H4 (cell line): Measurements from ENCODE around the gene LRRC43. TPM values are rescaled to one million over a fixed set of nuclear protein-coding genes. Genes with fewer than 3 reads are reported as not detected.
"Not testable (repeated sequence)": the region's sequence is repeated elsewhere in the genome, so short reads cannot be mapped to it uniquely, and the experiment has no call there.

Experiments
- DNase-seq: peaks from one replicate; pipeline ENCODE4 v3.0.0-alpha.2; 2015; ENCODE audit warnings: low spot score
- total RNA-seq: library from RNA; depleted of rRNA; stranded (reverse); fragments of >200 nt; shearing (Covaris generic); gene quantifications from 2 replicates; pipeline ENCODE4 v1.2.3, GENCODE V29; 2014

Gene LRRC43
- total RNA-seq, 1 experiment from 2014 or later, result not detected

DNA sequence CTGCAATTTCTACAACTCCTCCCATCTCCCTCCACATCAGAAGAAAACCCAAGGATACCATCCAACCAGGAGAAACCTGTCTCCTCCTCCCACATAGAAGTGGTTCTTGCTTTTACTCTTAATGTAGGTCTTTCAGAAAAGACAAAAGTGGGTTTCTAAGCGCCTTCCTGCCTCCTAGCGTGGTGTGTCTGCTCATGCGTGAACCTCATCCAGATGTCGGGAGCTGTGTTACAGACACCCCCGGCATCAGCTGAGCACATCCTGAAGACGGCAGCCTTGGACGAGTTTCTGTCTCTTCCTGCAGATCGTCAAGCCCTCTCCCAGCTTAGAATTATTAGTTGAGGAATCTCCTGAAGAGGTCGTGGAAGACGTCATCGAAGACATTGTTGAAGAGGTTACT lies 9.5 kb downstream of the LRRC43 start:
- no peak for DNase-seq

DNA sequence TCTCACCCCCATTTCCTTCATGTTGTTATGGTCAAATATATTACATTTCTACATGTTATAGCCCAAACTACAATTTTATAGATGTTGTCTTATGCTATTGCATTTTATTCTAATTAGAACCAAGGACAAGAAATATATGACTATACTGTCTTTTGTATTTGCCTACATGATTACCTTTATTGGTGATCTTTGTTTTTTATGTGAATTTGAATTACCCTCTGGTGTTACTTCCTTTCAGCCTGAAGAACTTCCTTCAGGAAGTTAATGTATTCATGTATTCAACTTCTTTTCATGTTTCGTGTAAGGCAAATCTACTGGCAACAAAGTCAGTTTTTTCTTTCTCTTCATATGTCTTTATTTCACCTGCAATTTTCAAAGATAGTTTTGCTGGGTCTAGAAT lies 11.9 kb downstream of the LRRC43 start:
- no peak for DNase-seq

DNA sequence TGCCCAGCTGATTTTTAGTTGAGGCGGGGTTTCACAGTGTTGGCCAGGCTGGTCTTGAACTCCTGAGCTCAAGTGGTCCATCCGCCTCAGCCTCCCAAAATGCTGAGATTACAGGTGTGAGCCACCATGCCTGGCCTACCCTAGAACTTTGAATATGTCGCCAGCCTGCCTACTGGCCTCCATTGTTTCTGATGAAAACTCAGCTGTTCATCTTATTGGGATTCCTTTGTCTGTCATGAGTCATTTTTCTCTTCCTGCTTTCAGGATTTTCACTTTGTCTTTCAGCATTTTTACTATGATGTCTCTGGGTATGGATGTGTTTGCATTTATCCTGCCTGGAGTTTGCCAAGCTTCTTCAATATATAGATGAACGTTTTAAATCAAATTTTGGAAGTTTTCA lies 12.5 kb downstream of the LRRC43 start:
- no peak for DNase-seq

DNA sequence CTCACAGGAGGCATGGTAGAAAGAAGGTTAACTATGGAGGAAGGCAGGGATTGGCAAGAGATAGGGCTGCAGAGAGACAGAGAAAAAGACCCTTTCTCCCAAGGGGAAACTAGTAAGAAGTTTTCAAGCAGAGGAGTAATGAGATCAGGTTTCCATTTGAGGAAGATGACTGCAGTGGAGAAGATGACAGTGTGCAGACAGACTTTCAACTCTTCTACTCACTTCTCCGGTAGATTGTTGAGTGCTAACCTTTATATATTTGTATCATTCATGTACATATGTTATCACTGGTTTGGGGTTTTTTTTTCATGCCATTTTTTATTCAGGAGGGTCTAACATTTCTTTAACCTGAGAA lies 14.7 kb downstream of the LRRC43 start:
- no peak for DNase-seq

DNA sequence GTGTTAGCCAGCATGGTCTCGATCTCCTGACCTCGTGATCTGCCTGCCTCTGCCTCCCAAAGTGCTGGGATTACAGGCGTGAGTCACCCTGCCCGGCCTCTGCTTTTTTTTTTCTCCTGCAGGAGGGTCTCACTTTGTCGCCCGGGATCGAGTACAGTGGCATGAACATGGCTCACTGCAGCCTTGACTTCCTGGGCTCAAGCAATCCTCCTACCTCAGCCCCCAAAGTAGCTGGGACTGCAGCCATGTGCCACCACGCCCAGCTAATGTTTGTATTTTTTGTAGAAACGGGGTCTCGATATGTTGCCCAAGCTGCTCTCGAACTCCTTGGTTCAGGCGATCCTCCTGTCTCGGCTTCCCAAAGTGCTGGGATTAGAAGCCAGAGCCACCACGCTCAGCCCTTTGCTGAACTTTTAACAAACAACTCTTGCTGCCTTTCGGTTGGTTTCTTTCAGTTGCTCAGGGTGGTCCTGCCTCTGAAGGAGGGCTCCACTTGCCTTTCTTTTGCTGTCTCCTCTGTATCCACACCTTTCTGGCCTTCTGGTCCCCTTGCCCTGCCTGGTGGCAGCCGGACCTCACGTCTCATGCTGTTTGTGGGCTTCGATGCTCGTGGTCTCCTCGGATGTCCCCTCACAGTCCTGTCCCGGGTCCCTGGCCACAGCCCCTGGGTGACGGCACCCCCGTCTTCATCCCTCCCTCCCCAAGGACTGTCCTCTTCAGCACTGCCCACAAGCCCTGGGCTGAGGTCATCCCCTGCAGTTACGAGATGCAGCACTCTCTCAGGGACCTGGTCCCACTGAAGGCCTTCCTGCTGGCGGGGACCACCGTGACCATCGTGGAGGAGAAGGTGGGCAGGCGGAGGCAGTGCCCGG lies 16.8 kb downstream of the LRRC43 start:
- DNase-seq, result no peak

DNA sequence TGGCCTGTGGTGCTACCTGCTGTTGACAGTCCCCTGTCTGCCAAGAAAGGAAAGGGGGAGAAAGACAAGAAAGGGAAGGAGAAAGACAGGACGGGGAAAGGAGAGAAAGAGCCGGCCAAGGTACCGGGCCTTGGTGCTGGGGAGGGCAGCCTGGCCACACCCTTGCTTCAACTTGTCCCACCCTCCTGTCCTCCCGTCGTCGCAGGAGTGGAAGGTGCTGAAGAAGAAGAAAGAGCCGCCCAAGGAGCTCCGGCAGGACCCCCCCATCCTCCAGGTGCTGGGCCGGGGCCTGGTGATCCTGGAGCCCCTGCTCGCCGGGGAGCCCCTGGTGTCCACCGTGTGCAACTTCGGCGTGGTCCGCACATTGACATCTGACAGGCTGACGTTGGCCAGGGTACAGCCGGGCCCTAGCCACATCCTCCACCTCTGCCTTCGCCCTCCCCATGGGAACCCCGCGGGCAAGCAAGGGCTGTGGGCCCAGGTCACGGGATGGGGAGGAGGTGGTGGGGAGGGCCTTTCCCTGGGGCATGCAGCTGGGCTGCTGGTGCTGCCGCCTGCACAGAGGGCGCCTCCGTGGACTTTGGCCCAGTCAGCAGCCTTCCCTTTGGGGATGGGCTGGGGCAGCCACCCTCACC lies 17.7 kb downstream of the LRRC43 start:
- DNase-seq, result no peak

DNA sequence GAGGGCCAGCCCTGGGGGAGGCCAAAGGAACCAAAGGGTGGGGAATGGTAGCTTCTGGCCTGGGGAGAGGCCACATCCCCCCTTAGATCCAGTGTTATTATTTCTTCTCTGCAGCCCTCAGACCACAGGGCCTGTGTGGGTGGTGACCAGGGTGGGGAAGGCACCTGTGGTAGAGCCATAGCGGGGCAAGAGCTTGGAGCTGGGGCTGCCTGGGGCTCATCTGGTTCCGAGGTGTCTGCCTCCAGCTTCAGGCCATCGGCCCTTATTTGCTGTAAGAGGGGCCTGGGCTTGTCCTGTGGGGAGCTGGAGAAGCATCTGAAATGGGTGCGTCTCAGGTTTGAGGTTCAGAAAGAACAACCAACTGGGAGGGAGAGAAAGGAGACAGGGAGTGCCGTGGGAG lies 18.5 kb downstream of the LRRC43 start:
- DNase-seq, result no peak

DNA sequence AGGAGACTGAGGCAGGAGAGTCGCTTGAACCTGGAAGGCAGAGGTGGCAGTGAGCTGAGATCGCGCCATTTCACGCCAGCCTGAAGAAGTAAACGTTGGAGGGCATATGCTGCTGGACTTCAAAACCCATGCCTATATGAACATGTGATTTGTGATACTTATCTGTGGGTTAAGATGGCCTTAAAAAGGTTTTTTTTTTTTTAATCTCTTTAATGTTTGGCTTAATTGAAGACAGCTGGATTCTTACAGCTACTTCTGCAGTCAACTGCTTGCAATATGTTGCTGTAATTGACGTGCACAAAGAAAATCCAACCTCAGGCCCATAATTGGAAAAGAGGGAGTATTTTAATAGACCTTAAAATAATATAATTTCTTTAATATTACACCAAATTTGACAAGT lies 19.1 kb downstream of the LRRC43 start:
- DNase-seq, result no peak

DNA sequence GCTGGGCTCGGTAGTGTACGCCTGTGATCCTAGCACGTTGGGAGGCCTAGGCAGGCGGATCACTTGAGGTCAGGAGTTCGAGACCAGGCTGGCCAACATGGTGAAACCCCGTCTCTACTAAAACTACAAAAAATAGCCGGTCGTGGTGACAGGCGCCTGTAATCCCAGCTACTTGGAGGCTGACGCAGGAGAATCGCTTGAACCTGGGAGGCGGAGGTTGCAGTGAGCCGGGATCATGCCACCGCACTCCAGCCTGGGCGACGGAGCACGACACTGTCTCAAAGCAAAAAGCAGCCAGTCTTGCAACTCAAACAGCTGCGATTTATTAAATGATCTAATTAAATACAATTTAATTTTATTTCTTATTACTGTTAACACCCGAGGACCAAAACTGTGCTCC lies 19.9 kb downstream of the LRRC43 start:
- not testable (repeated sequence) for DNase-seq

DNA sequence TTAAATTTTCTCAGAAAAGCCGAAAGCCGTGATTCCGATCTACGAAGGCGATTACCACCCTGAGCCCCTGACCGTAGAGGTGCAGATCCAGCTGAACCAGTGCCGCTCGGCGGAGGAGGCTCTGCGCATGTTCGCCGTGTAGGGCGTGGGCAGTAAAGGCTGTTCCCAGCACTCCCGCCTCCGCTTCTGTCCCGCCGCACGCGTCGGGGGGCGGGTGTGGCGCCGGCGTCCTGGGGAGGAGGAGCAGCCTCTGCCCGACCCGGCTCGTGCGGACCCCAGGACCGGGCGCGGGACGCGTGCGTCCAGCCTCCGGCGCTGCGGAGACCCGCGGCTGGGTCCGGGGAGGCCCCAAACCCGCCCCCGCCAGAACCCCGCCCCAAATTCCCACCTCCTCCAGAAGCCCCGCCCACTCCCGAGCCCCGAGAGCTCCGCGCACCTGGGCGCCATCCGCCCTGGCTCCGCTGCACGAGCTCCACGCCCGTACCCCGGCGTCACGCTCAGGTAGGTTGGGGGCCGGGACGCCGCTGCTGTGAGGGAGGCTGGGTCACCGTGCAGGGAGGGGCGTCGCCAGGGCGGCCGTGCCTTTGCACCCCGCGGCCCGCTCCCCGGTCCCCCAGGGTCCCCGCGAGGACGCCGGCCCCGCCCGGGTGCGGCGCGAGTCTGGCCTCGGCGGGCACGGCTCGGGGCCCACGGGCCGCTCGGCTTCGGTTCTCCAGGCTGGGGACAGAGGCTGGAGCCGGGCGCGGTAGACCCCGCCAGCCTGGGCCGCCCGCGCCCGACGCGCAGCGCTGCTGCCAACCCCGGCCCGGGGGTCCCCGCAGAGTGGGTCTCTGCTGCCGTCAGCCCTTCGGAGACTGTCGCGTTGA lies 20.6 kb downstream of the LRRC43 start, which contains the start of gene B3GNT4:
B3GNT4 (plus strand) TSS at position 409 of the 866 bp plus-strand sequence. CDS start 910 bp downstream, outside the sequence.
- no peak for DNase-seq

DNA sequence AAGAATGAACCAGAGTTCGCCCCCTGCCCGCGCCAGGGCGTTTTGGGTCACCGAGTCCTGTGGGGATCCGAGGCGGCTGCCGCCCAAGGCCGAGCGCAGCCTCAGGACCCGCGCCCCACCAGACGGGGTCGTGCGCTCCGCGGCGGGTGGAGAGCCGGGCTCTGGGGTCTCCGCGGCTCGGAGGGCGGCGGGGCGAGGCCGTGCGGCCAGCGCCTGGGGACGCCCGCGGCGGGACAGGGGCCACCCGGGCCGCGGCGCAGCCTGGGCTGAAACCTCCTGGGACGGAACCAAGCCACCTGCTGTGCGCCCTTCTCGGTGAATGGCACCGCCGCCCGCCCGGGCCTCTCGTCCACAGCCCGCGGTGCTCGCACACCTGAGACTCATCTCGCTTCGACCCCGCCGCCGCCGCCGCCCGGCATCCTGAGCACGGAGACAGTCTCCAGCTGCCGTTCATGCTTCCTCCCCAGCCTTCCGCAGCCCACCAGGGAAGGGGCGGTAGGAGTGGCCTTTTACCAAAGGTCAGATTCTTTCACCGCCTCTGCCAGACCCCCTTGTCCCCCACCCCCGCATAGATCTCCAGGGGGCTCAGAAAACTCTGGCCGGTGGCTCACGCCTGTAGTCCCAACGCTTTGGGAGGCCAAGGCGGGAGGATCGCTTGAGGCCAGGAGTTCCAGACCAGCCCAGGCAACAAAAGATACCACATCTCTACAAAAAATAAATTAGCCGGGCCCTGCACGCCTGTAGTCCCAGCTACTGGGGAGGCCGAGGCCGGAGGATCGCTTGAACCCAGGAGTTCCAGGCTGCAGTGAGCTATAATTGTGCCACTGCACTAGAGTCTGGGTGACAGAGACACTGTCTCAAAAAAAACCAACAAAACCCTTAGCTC lies 21.5 kb downstream of the LRRC43 start:
- no peak for DNase-seq

DNA sequence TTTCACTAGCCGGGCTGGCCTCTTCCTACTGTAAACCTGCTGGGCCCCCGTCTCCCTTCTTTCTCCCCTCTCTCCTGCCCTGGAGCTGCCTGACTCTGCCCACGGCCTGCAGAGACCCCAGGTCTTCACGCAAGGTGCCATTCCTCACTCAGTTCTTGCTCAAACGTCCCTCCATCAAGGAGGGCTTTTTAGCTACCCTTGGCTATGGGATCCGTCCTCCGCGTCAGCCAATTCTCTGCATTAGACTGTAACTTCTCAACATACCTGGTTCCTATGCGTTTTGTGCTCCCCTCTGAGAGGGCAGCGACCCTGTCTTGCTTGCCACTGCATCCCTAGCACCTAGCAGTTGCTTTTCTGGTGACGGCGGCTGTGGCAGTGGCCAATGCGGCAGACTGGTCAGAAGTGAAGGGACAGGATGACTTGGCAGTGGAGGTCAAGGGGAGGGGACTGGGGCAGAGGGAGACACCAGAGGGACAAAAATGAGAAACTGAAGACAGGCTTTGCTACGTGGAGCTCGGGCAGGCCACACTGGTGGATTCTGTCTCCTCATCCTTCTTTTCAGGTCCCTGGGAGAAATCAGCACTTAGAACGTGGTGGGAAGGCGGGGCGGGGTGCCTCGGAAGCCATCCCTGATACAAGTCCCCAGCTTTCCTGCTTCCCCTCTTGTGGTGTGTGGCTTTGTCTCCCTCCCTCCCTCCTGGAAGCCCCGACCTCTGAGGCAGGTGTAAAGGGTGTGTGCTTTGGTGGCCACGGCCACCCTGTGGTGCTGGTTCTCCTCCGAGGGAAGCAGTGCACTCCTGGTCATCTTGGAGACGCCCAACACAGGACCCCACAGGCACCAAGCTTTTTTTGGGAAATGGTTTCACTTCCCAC lies 22.4 kb downstream of the LRRC43 start:
- no peak for DNase-seq

DNA sequence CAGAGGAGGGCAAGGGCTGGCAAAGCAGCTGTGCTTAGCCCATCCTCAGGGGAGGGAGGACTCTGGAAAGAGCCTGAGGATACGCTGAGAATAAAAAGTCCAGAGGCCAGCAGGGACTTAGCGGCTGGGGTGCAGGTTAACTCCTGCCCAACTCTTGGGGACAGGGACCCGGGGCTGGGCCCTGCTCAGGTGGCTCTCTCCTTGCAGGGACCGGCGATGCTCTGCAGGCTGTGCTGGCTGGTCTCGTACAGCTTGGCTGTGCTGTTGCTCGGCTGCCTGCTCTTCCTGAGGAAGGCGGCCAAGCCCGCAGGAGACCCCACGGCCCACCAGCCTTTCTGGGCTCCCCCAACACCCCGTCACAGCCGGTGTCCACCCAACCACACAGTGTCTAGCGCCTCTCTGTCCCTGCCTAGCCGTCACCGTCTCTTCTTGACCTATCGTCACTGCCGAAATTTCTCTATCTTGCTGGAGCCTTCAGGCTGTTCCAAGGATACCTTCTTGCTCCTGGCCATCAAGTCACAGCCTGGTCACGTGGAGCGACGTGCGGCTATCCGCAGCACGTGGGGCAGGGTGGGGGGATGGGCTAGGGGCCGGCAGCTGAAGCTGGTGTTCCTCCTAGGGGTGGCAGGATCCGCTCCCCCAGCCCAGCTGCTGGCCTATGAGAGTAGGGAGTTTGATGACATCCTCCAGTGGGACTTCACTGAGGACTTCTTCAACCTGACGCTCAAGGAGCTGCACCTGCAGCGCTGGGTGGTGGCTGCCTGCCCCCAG lies 23.4 kb downstream of the LRRC43 start:
- no peak for DNase-seq

DNA sequence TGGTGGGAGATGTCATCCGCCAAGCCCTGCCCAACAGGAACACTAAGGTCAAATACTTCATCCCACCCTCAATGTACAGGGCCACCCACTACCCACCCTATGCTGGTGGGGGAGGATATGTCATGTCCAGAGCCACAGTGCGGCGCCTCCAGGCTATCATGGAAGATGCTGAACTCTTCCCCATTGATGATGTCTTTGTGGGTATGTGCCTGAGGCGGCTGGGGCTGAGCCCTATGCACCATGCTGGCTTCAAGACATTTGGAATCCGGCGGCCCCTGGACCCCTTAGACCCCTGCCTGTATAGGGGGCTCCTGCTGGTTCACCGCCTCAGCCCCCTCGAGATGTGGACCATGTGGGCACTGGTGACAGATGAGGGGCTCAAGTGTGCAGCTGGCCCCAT lies 24.1 kb downstream of the LRRC43 start:
- no peak for DNase-seq

DNA sequence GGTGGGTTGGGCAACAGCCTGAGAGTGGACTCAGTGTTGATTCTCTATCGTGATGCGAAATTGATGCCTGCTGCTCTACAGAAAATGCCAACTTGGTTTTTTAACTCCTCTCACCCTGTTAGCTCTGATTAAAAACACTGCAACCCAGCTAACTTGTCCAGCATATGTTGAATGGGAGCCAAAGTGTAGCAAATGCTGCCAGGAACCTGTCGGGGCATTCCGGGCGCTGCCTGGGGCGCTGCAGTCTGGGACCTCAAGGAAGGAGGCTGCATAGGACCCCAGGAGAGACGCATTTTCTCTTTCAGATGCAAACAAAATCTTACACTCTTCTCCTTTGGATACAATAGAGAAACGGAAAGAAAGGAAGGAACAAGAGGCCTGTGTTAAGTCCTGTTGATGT lies 24.5 kb downstream of the LRRC43 start:
- DNase-seq, result no peak

DNA sequence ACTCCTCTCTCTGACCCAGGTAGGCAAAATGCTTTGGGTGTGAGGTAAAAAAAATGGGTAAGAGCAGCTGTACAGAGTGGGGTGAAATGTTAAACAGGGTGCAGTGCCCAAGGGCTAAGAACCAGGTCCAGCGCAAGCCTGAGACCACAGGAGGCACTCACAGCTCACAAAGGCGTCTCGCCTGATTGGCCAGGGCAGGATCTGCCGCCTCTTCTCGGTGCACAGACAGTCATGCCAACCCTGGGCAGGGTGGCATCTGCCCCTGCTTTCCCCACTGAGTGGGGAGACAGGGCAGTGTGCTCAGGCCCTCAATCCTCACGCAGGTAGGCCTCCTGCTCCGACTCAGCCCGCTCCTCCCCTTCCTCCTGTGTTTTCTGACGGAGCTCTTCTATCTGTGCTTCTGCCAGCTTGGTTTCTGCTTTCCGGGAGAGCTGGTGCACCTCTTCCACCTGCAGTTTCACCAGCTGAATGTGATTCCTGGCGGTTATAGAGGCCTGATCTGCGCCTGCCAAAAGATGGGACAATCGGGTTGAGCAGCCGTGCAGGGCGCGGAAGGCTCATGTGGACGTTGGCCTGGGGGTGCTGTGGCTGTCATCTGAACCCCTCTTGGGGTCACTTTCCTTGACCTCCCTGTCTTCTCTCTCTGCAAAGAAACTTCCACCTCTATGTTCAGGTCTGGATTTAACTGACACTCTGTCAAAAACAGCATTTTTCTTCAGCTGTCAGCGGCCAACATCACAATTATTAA lies 25.3 kb downstream of the LRRC43 start:
- no peak for DNase-seq

DNA sequence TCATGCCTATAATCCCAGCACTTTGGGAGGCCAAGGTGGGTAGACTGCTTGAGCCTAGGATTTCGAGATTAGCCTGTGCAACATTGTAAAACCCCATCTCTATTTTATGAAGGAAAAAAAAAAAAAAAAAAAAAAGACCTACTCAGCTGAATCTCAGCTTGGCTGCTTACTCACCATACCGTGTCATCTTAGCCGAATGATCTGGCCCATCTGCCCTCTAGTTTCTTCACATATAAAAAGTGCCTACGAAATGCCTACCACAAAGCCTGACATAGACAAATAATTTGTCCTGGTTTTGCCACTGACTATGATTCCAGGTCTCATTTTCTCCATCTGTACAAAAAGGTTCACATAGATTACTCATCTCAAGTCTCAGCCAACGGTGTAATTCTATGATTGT lies 32.8 kb downstream of the LRRC43 start:
- no peak for DNase-seq

DNA sequence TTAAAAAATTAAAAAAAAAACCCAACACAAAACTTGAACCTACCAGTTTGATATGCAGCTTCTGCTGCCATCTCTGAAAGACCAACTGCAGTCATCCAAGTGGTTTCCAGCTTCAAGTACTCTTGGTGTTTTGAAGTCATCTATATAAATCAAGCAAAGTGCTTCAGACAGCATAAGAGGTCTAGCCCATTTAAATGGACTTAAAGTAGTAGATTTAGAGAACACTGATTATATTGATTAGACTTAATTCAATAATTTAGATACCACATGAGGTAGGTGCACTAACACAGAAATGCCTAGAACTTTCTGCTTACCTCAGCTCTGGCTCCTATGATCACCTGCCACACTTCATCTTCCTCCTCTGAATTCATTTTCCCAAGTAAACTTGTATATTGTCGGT lies 33.5 kb downstream of the LRRC43 start:
- no peak for DNase-seq
